ENCODE measurements around the gene BTBD9.

Gene BTBD9

GRCh38 chr6:38484656-38485055 is 155.1 kb downstream of the BTBD9 start:
- TF ChIP-seq, protein P1, sequence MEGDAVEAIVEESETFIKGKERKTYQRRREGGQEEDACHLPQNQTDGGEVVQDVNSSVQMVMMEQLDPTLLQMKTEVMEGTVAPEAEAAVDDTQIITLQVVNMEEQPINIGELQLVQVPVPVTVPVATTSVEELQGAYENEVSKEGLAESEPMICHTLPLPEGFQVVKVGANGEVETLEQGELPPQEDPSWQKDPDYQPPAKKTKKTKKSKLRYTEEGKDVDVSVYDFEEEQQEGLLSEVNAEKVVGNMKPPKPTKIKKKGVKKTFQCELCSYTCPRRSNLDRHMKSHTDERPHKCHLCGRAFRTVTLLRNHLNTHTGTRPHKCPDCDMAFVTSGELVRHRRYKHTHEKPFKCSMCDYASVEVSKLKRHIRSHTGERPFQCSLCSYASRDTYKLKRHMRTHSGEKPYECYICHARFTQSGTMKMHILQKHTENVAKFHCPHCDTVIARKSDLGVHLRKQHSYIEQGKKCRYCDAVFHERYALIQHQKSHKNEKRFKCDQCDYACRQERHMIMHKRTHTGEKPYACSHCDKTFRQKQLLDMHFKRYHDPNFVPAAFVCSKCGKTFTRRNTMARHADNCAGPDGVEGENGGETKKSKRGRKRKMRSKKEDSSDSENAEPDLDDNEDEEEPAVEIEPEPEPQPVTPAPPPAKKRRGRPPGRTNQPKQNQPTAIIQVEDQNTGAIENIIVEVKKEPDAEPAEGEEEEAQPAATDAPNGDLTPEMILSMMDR (IDR thresholded peaks at IDR 0.05) = no peak

GRCh38 chr6:38483526-38483925 is 156.2 kb downstream of the BTBD9 start:
- TF ChIP-seq, protein P1 (IDR thresholded peaks at IDR 0.05) = no peak

DNA sequence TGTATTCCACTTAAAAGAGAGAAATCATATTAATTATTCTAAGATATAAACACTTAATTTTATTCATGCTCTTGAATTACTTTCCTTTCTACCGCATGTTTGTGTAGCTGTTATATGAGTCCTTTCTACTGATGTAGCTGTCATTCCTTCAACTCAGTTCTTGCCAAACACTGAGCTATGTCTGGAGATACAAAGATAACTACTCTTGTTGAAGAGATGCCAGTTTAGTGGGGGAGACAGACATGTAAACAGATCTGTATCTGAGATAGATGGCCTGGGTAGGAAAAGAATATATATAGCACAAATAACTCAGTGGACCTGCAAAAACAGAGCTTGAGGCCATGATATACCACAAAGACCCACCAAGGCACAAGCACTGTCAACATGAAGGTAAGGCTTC is 157.3 kb downstream of the BTBD9 start:
- TF ChIP-seq, protein P1 (IDR thresholded peaks at IDR 0.05) = no peak

GRCh38 chr6:38481851-38482250 is 157.9 kb downstream of the BTBD9 start:
- TF ChIP-seq, protein P1 (IDR thresholded peaks at IDR 0.05) = no peak

GRCh38 chr6:38481211-38481836 is 158.4 kb downstream of the BTBD9 start:
- TF ChIP-seq, protein P1 (IDR thresholded peaks at IDR 0.05) = no peak

DNA sequence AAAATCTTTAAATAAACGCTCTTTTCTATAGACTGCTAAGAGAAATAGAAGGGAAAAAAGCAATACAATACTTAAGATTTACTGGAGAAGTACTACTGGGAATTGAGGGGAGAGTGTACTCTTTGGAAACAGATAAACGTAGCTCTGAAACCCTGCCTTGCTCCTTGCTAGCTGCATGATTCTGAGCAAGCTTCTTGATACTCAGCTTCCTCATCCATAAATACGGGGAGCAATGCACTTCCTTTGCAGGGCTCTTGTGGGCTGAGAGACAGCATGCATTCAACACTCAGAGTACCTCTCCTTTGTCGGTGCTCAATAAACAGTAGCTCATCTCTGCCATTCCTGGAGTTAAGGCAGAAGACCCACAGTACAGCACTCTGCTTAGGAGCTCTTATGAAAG is 159.7 kb downstream of the BTBD9 start:
- TF ChIP-seq, protein P1 (IDR thresholded peaks at IDR 0.05) = no peak

GRCh38 chr6:38479331-38479730 is 160.4 kb downstream of the BTBD9 start:
- TF ChIP-seq, protein P1 (IDR thresholded peaks at IDR 0.05) = no peak
